ENCODE measurements around the gene HMGCS2.

The HMGCS2 gene

DNA sequence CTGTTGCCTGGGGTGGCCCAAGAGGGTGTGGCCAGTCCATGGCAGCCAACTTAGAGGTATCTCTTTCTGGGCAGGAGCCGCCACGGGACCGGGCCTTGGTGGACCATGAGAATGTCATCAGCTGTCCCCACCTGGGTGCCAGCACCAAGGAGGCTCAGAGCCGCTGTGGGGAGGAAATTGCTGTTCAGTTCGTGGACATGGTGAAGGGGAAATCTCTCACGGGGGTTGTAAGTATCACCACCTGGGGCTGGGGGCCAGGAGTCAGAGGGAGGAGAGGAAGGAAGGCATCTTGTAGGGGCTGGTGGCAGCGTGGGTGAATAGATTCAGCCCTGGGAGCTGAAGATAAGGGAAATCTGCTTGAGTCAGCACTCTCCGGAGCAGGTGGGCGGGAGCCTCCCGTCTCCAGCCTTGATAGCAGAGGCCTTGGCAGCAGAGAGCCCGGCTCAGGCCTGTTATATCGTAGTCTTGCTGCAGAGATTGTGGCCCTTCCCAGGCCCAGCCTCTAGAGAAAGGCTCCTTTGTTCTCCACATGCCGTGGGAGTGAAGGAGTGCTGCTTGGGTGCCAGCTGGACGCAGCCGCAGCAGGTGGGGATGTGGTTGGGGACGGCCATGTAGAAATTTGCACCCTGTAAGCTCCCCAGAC lies 31.5 kb downstream of the HMGCS2 start:
- Histone ChIP-seq H3K9ac (ENCODE audit: low read length) (no peak overlapping the region), H3K27me3 (ENCODE audit: control insufficient read depth, insufficient read depth, low read length) (no peaks in the 10 kb centered on the region), H3K9me3 (ENCODE audit: control insufficient read depth, low read depth, low read length) (no peaks in the 10 kb centered on the region), H3K36me3 (ENCODE audit: control insufficient read depth, low read depth, low read length) (peaks cover 97% of the 10 kb centered on the region), H3K27ac (ENCODE audit: low read length) (no peak overlapping the region), H3K4me3 (ENCODE audit: low read length) (no peak overlapping the region), H3K4me1 (ENCODE audit: control insufficient read depth, low read depth, low read length) (no peaks in the 10 kb centered on the region)

DNA sequence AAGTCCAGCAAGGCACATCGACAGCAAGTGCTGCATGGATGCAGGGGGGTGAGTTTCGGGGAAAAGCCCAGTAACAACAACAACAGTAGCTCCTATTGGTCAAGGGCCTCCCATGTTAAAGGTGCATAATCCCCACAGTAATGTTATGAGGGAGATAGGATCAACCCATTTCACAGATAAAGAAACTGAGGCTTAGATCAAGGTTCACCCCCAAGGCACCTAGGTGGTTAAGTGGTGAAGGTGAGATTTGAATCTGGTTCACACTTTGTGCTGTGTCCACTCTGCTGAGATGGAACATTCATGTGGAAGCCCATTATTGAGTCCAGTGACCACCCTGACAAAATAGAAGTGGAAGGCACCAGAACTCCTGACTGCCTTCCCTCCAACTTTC lies 32.1 kb downstream of the HMGCS2 start:
- peaks cover 97% of the 10 kb centered on the region for H3K36me3 ChIP-seq (ENCODE audit: control insufficient read depth, low read depth, low read length)
- no peaks in the 10 kb centered on the region for H3K27me3 ChIP-seq (ENCODE audit: control insufficient read depth, insufficient read depth, low read length)
- no peak overlapping the region for H3K27ac ChIP-seq (ENCODE audit: low read length)
- H3K9ac ChIP-seq (ENCODE audit: low read length) = no peak overlapping the region
- no peak overlapping the region for H3K4me3 ChIP-seq (ENCODE audit: low read length)
- no peaks in the 10 kb centered on the region for H3K4me1 ChIP-seq (ENCODE audit: control insufficient read depth, low read depth, low read length)
- no peaks in the 10 kb centered on the region for H3K9me3 ChIP-seq (ENCODE audit: control insufficient read depth, low read depth, low read length)

DNA sequence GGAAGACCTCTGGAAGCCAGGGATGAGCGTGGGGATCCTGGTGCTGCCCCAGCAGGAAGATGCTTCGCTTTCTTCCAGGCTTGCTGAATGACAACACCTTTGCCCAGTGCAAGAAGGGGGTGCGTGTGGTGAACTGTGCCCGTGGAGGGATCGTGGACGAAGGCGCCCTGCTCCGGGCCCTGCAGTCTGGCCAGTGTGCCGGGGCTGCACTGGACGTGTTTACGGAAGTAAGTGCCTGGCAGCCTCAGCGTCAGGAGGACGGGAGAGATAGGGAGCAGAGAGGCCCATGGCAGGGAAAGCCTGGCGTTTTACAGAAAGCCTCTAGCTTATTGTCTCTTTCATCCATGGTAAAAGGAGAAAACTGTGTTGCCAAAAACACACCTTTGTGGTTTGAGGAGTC lies 33.5 kb downstream of the HMGCS2 start:
- H3K27ac ChIP-seq (ENCODE audit: low read length) = no peak overlapping the region
- no peaks in the 10 kb centered on the region for H3K27me3 ChIP-seq (ENCODE audit: control insufficient read depth, insufficient read depth, low read length)
- H3K36me3 ChIP-seq (ENCODE audit: control insufficient read depth, low read depth, low read length) = peaks cover 97% of the 10 kb centered on the region
- no peaks in the 10 kb centered on the region for H3K4me1 ChIP-seq (ENCODE audit: control insufficient read depth, low read depth, low read length)
- no peak overlapping the region for H3K9ac ChIP-seq (ENCODE audit: low read length)
- no peaks in the 10 kb centered on the region for H3K9me3 ChIP-seq (ENCODE audit: control insufficient read depth, low read depth, low read length)
- no peak overlapping the region for H3K4me3 ChIP-seq (ENCODE audit: low read length)

DNA sequence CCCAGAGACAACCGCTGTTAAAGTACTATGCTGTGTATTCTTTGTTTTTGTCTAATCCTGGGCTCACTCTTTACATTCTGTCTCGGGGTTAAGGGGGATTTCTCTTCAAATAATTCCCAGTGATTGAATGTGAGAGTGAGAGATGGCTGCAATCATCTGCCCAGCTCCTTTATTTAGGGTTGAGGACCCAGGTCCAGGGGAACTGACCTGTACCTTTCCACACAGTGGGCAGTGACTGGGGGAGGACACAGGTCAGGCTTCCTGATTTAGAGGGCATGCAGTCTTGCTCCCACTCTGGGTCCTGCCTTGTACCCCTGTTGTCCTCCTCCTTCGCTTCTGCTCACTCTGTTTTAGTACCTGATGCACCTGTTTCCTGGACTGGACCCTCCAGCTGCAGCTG lies 35.0 kb downstream of the HMGCS2 start:
- Histone ChIP-seq H3K4me1 (ENCODE audit: control insufficient read depth, low read depth, low read length) (no peaks in the 10 kb centered on the region), H3K9ac (ENCODE audit: low read length) (no peak overlapping the region), H3K27ac (ENCODE audit: low read length) (no peak overlapping the region), H3K36me3 (ENCODE audit: control insufficient read depth, low read depth, low read length) (peaks cover 97% of the 10 kb centered on the region), H3K27me3 (ENCODE audit: control insufficient read depth, insufficient read depth, low read length) (no peaks in the 10 kb centered on the region), H3K4me3 (ENCODE audit: low read length) (no peak overlapping the region), H3K9me3 (ENCODE audit: control insufficient read depth, low read depth, low read length) (no peaks in the 10 kb centered on the region)

DNA sequence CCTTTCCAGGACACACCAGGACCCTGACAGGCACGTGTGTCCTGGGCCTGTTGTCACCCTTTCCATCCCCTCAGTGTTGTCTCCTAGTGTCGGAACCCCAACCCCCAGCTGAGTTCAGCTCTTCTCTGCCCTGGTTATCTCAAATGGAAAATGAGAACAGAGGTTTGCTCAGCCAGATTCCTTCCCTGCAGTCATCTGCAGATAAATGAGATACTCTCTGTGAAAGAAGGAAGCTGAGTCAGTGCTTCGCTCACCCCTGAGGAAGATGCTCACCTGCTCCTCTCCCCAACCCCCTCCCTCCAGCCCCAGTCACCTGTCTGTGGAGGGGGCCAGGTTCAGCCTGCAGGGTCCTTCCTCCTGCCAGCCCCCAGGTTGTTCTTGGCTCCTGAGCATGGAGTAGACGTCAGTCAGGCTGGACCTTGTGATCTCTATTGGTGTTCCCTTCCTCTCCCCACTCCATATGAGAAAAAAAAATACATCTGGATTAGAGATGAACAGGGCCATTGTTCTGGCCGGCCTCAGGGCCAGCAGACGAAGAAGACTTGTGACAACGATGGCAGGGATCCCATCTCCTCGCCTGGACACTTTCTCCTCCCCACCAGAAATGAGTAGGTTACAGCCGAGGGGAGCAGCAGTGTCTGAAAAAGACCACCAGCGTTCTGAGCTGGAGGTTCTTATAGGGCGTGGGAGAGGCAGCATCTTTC lies 36.1 kb downstream of the HMGCS2 start:
- peaks cover 97% of the 10 kb centered on the region for H3K36me3 ChIP-seq (ENCODE audit: control insufficient read depth, low read depth, low read length)
- H3K4me1 ChIP-seq (ENCODE audit: control insufficient read depth, low read depth, low read length) = no peaks in the 10 kb centered on the region
- H3K27me3 ChIP-seq (ENCODE audit: control insufficient read depth, insufficient read depth, low read length) = no peaks in the 10 kb centered on the region
- H3K9me3 ChIP-seq (ENCODE audit: control insufficient read depth, low read depth, low read length) = no peaks in the 10 kb centered on the region
- no peak overlapping the region for H3K4me3 ChIP-seq (ENCODE audit: low read length)
- H3K9ac ChIP-seq (ENCODE audit: low read length) = no peak overlapping the region
- H3K27ac ChIP-seq (ENCODE audit: low read length) = no peak overlapping the region

DNA sequence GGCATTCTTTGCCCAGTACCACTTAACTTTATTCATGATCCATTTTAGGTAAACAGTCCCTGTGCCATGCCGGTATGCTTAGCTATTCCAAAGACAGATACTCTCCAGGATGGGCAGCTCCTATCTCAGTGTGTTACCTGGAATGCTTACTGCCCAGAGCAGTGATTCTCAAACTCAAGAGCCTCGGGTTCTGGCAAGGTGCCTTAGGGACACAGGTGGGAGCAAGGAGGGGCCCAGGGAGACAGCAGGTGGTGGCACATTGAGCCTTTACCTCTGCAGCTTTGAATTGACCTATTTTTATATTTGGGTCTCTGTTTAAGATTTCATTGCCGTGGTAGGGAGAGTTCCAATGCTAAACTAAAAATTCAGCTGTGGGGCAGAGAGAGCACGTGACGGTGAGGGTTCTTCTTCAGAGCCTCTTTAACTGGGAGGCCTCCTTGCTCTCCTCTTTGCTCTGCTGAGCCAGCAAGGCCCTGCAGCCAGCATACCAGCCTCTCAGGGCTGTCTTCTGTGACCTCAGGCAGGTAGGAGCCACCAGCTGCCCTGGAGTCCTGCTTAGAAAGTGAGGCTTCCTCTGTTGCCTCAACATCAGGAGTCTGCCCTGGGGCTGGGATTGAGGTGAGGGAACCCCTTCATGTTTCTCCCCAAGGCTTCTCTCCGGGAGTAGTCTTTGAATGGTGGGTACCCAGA lies 36.8 kb downstream of the HMGCS2 start:
- H3K9ac ChIP-seq (ENCODE audit: low read length) = no peak overlapping the region
- peaks cover 96% of the 10 kb centered on the region for H3K36me3 ChIP-seq (ENCODE audit: control insufficient read depth, low read depth, low read length)
- H3K27ac ChIP-seq (ENCODE audit: low read length) = no peak overlapping the region
- no peaks in the 10 kb centered on the region for H3K9me3 ChIP-seq (ENCODE audit: control insufficient read depth, low read depth, low read length)
- no peaks in the 10 kb centered on the region for H3K27me3 ChIP-seq (ENCODE audit: control insufficient read depth, insufficient read depth, low read length)
- H3K4me3 ChIP-seq (ENCODE audit: low read length) = no peak overlapping the region
- no peaks in the 10 kb centered on the region for H3K4me1 ChIP-seq (ENCODE audit: control insufficient read depth, low read depth, low read length)

DNA sequence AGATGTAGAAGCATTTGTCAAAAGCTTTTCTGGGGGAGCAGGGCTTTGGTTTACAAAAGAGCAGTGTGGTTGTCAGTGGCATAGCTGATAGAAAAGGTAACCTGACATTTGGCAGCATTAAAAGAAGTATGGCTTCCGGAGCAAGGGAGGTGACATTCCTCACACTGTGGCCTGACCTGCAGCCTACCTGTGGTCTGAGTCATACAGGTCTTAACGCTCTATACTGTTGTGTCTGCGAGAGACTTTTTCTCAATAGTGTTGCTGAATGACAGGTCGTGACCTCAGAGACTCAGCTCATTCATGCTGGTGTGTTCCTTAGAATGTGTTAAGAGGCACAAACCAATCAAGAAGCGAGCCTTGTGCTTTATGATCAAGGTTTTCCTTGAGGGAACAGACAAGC lies 37.6 kb downstream of the HMGCS2 start:
- no peaks in the 10 kb centered on the region for H3K9me3 ChIP-seq (ENCODE audit: control insufficient read depth, low read depth, low read length)
- H3K4me1 ChIP-seq (ENCODE audit: control insufficient read depth, low read depth, low read length) = no peaks in the 10 kb centered on the region
- H3K36me3 ChIP-seq (ENCODE audit: control insufficient read depth, low read depth, low read length) = peaks cover 96% of the 10 kb centered on the region
- no peaks in the 10 kb centered on the region for H3K27me3 ChIP-seq (ENCODE audit: control insufficient read depth, insufficient read depth, low read length)
- H3K4me3 ChIP-seq (ENCODE audit: low read length) = no peak overlapping the region
- no peak overlapping the region for H3K27ac ChIP-seq (ENCODE audit: low read length)
- H3K9ac ChIP-seq (ENCODE audit: low read length) = no peak overlapping the region

DNA sequence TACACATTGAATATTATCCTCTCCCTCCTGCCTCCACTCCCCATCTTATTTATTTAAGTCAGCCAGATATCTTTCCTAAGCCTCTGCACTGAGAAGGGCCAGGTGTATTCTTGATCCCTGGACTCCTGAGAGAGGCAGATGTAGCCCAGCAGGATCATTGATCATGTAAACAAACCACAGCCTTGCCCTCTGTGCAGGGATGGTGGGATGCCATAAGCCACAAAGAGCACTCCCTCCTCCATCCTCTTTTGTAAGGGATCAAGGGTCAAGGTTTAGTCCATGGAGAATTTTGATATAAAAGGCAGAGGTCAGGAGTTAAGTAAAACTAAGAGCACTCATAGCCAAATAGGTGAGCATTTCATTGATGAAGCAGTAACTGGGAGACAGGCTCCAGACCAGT lies 39.7 kb downstream of the HMGCS2 start:
- H3K27me3 ChIP-seq (ENCODE audit: control insufficient read depth, insufficient read depth, low read length) = no peaks in the 10 kb centered on the region
- no peak overlapping the region for H3K4me3 ChIP-seq (ENCODE audit: low read length)
- no peak overlapping the region for H3K9ac ChIP-seq (ENCODE audit: low read length)
- no peaks in the 10 kb centered on the region for H3K9me3 ChIP-seq (ENCODE audit: control insufficient read depth, low read depth, low read length)
- no peaks in the 10 kb centered on the region for H3K4me1 ChIP-seq (ENCODE audit: control insufficient read depth, low read depth, low read length)
- peaks cover 96% of the 10 kb centered on the region for H3K36me3 ChIP-seq (ENCODE audit: control insufficient read depth, low read depth, low read length)
- no peak overlapping the region for H3K27ac ChIP-seq (ENCODE audit: low read length)

DNA sequence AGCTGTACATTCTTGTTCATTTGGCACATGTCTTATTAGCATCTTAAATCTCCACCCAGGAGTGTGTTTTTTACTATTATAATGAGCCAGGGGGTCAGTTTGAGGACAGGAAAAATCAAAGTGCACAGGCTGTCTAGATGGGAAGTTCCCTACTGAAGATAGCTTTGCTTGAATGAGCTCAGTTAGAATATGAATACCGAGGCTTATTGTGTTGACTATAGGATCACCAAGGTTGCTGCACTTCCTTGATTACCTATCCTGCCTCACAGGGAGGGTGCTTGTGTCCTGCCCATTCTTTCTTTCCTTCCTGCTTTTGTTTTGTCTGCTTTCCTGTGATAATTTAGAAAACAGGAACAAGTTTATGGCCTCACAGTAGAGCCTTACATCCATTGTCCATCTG lies 40.7 kb downstream of the HMGCS2 start:
- no peaks in the 10 kb centered on the region for H3K27me3 ChIP-seq (ENCODE audit: control insufficient read depth, insufficient read depth, low read length)

DNA sequence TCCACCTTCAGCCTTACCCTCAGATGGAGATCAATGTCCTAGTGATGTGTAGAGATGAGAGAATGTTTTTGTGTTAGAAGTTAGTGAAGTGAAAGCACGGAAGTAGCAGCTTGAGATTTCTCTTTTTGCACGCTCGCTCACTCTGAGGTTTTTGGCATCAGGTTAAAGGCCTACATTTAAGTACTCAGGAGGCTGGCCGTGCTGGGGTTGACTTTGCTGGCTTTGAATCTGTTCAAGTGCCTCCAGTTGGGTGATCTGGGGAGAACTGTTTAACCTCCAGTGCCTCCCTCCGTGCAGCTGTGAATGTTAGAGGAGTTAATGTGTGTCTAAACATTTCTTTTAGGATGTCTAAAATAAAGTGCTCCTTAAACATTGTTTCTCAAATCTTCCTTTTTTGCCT lies 43.1 kb downstream of the HMGCS2 start:
- Histone ChIP-seq H3K36me3 (ENCODE audit: control insufficient read depth, low read depth, low read length) (peaks cover 97% of the 10 kb centered on the region), H3K9me3 (ENCODE audit: control insufficient read depth, low read depth, low read length) (no peaks in the 10 kb centered on the region), H3K27ac (ENCODE audit: low read length) (no peak overlapping the region), H3K9ac (ENCODE audit: low read length) (no peak overlapping the region), H3K27me3 (ENCODE audit: control insufficient read depth, insufficient read depth, low read length) (no peaks in the 10 kb centered on the region), H3K4me1 (ENCODE audit: control insufficient read depth, low read depth, low read length) (no peaks in the 10 kb centered on the region), H3K4me3 (ENCODE audit: low read length) (no peak overlapping the region)

More for the DNA sequence above, 40.7 kb downstream of the HMGCS2 start:
- H3K4me3 ChIP-seq (ENCODE audit: low read length) = no peak overlapping the region
- no peak overlapping the region for H3K9ac ChIP-seq (ENCODE audit: low read length)
- no peaks in the 10 kb centered on the region for H3K9me3 ChIP-seq (ENCODE audit: control insufficient read depth, low read depth, low read length)
- peaks cover 97% of the 10 kb centered on the region for H3K36me3 ChIP-seq (ENCODE audit: control insufficient read depth, low read depth, low read length)
- no peaks in the 10 kb centered on the region for H3K4me1 ChIP-seq (ENCODE audit: control insufficient read depth, low read depth, low read length)
- no peak overlapping the region for H3K27ac ChIP-seq (ENCODE audit: low read length)

DNA sequence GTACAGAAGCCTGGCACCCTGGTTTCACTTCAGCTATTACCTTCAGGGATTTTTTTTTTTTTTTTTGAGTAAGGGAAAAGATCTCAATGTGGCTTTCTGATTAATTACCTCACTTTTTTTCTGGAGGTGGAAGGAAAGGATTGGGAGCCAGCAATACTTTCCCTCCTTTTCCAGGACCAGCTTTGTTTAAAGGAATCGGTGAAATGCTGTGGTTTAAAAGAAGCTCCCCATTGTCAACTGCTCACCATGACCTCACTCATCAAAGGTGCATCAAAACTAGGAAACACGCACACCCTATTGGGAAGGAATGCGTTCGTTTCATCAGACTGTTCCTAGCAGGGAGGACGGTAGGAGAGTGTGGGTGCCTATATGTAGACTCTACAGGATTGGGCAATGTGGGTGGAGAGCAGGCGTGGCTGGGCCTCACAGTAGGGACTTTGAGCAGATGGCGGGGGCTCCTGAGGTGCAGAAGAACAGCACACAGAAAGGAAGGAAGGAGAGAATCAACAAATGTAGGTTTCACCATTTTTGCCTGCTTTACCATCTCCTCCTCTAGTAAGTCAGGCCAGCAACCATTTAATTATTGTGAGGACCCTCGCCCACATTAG lies 44.0 kb downstream of the HMGCS2 start:
- no peak overlapping the region for H3K27ac ChIP-seq (ENCODE audit: low read length)
- H3K27me3 ChIP-seq (ENCODE audit: control insufficient read depth, insufficient read depth, low read length) = no peaks in the 10 kb centered on the region
- no peak overlapping the region for H3K4me3 ChIP-seq (ENCODE audit: low read length)
- no peaks in the 10 kb centered on the region for H3K9me3 ChIP-seq (ENCODE audit: control insufficient read depth, low read depth, low read length)
- peaks cover 97% of the 10 kb centered on the region for H3K36me3 ChIP-seq (ENCODE audit: control insufficient read depth, low read depth, low read length)
- no peak overlapping the region for H3K9ac ChIP-seq (ENCODE audit: low read length)
- no peaks in the 10 kb centered on the region for H3K4me1 ChIP-seq (ENCODE audit: control insufficient read depth, low read depth, low read length)

Measured in iPS-18a (cell line).